KMS-11 (cell line): ENCODE data around the gene YWHAQ.

Experiments
- H2AFZ ChIP-seq: fragments of 200-600 bp; sonication (generic); 2 replicates; pipeline ENCODE4 v1.6.1; 2016; ENCODE audit warnings: antibody characterized with exemption, mixed run types, low read depth
- H3K27ac ChIP-seq: fragments of 200-600 bp; sonication (generic); 2 replicates; pipeline ENCODE4 v1.6.1; 2016; ENCODE audit warnings: mild to moderate bottlenecking, mixed run types
- H3K27me3 ChIP-seq: fragments of 200-600 bp; sonication (generic); 2 replicates; pipeline ENCODE4 v1.6.1; 2017; ENCODE audit warnings: mild to moderate bottlenecking, low read depth, mixed run types, moderate library complexity; ENCODE audit not compliant: insufficient read depth
- H3K36me3 ChIP-seq: fragments of 200-600 bp; sonication (generic); 2 replicates; pipeline ENCODE4 v1.6.1; 2017; ENCODE audit warnings: mild to moderate bottlenecking, mixed run types; ENCODE audit not compliant: insufficient read depth
- H3K4me1 ChIP-seq: fragments of 200-600 bp; sonication (generic); 2 replicates; pipeline ENCODE4 v1.6.1; 2016; ENCODE audit warnings: mild to moderate bottlenecking, low read depth, mixed run types; ENCODE audit not compliant: poor library complexity, severe bottlenecking
- H3K4me2 ChIP-seq: fragments of 200-600 bp; sonication (generic); 2 replicates; pipeline ENCODE4 v1.7.0; 2016; ENCODE audit warnings: mild to moderate bottlenecking, mixed run types
- H3K4me3 ChIP-seq: fragments of 200-600 bp; sonication (generic); IDR thresholded peaks from 2 replicates; pipeline ENCODE4 v1.6.1; 2017; ENCODE audit warnings: low read depth, low read length, mixed read lengths; ENCODE audit not compliant: insufficient read depth
- H3K79me2 ChIP-seq: fragments of 200-600 bp; sonication (generic); 2 replicates; pipeline ENCODE4 v1.6.1; 2016; ENCODE audit warnings: low read depth, mixed run types; ENCODE audit not compliant: insufficient read depth
- H3K9ac ChIP-seq: fragments of 200-600 bp; sonication (generic); 2 replicates; pipeline ENCODE4 v1.6.1; 2016; ENCODE audit warnings: mild to moderate bottlenecking, mixed run types
- H4K20me1 ChIP-seq: fragments of 200-600 bp; sonication (generic); 2 replicates; pipeline ENCODE4 v1.6.1; 2016; ENCODE audit warnings: mild to moderate bottlenecking, mixed run types; ENCODE audit not compliant: insufficient read depth
- CTCF ChIP-seq: fragments of 200-600 bp; sonication (generic); conservative IDR thresholded peaks from 2 replicates; pipeline ENCODE4 v1.6.1; 2017; ENCODE audit warnings: low read depth, mild to moderate bottlenecking, antibody characterized with exemption, low read length, moderate library complexity, mixed read lengths

YWHAQ gene

DNA sequence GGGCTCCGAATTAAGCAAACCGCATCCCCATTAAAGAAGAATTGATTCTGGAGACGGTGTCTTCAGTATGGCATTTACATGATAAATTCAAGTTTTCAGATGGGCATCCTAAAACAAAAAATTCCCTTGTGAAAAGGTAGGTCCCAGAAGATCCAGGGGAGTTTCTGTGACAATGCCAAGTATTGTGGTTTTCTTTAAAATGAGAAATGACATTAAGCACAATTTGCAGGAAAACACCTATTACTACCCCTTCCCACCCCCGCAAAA, 689 bp upstream of the YWHAQ start:
- peaks cover 34% of the 10 kb centered on the region for H4K20me1 ChIP-seq
- TF ChIP-seq CTCF: no peak
- H3K4me3 ChIP-seq: peak overlapping the region; percentile 57
- no peaks in the 10 kb centered on the region for H3K27me3 ChIP-seq
- peak overlapping the region; percentile 20; the same call in 1 of the 2 replicates for H3K9ac ChIP-seq
- H3K4me2 ChIP-seq: peak overlapping the region; percentile 76
- peaks cover 8% of the 10 kb centered on the region; the same call in 1 of the 2 replicates for H3K36me3 ChIP-seq
- H3K27ac ChIP-seq: no peak overlapping the region
- H3K79me2 ChIP-seq: peaks cover 38% of the 10 kb centered on the region
- peaks cover 38% of the 10 kb centered on the region for H3K4me1 ChIP-seq
- H2AFZ ChIP-seq: peak overlapping the region; percentile 79

- Histone ChIP-seq H3K36me3 (peaks cover 9% of the 10 kb centered on the region; the same call in 1 of the 2 replicates), H3K27ac (peak overlapping the region; percentile 80), H4K20me1 (peaks cover 46% of the 10 kb centered on the region), H2AFZ (no peak overlapping the region; the same call in 1 of the 2 replicates), H3K27me3 (no peaks in the 10 kb centered on the region), H3K4me3 (peak overlapping the region; percentile 47), H3K4me1 (peaks cover 44% of the 10 kb centered on the region), H3K79me2 (peaks cover 51% of the 10 kb centered on the region), H3K4me2 (peak overlapping the region; percentile 97), H3K9ac (peak overlapping the region; percentile 83)
- no peak for TF ChIP-seq CTCF
Observed at GRCh38 chr2:9630117-9630735, 571 bp downstream of the YWHAQ start.

DNA sequence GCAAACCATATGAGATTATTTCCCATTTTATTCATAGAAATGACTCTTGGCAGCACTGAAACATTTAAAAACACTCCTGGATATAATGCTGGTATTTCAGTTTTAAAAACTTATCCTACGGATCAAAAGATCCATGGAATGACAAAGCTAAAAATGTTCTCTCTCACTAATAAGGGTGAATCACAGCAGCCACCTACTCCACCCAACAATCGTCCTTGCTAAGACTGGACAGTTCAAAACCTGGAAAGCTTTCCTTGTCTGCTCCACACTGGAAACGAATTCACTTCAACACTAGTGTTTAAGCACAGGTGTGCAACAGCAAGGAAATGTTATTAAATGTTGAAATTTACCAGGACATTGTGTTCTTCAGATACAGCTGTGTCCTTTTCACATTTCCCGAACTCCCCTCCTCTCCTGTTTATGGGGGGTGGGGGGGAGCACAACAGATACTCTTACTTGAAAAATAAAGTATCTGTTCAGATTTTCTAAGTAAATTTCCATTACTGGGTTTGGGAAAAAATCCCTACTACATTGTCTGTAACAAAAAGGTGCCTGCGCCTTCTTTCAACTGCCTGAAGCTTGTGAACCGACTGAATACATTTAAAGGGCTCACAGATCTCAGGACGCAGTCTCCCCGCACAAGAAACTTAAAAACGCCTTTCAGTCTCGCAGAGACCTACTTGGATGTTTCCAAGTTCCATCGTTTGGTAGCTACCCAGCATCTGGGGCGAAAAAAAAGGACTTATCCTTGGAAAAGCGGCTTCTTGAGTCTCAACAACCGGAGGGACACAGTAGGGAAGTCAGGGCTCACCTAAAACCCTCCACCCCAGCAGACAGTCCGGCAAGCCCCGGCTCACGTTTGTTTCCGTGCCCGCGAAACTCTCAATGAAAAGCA, 1.3 kb downstream of the YWHAQ start:
- Histone ChIP-seq H3K27me3 (no peaks in the 10 kb centered on the region), H3K4me3 (peak overlapping the region; percentile 47), H3K4me1 (peaks cover 44% of the 10 kb centered on the region), H3K36me3 (peaks cover 9% of the 10 kb centered on the region; the same call in 1 of the 2 replicates), H2AFZ (no peak overlapping the region), H3K79me2 (peaks cover 59% of the 10 kb centered on the region), H3K4me2 (peak overlapping the region; percentile 97), H3K9ac (peak overlapping the region; percentile 83), H4K20me1 (peaks cover 46% of the 10 kb centered on the region), H3K27ac (peak overlapping the region; percentile 80)
- TF ChIP-seq CTCF: no peak

DNA sequence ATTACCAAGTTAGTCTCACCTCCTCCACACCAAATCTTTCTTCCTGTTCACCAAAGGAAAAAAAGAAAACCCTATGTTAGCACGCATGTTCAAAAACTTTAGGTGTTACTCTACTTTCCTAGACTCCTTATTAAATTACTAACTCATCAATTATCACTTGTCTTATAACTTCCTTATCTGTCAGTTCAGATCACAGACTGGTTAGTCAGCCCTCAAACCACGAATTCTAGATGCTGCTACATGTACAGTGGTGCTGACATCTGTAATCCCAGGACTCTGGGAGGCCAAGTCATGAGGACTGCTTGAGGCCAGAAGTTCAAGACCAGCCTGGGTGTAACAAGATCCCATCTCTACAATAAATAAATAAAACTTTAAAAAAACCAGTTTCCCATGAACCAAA, 3.5 kb downstream of the YWHAQ start:
- TF ChIP-seq CTCF: no peak
- Histone ChIP-seq H3K27me3 (no peaks in the 10 kb centered on the region), H3K27ac (no peak overlapping the region), H2AFZ (no peak overlapping the region), H3K4me3 (no peak overlapping the region), H3K4me1 (peaks cover 44% of the 10 kb centered on the region), H3K9ac (no peak overlapping the region), H3K79me2 (peaks cover 79% of the 10 kb centered on the region), H3K4me2 (peak overlapping the region; percentile 24; the same call in 1 of the 2 replicates), H3K36me3 (peaks cover 9% of the 10 kb centered on the region; the same call in 1 of the 2 replicates), H4K20me1 (peaks cover 56% of the 10 kb centered on the region)
